ENCODE data around the gene COL7A1. TPM values are rescaled to one million over a fixed set of nuclear protein-coding genes. Genes with fewer than 3 reads are reported as not detected.
"Not testable (repeated sequence)": the region's sequence is repeated elsewhere in the genome, so short reads cannot be mapped to it uniquely, and the experiment has no call there.

COL7A1 gene
- total and polyA plus RNA-seq, 3 experiments from 2014 or later: 0.59 to 0.93 TPM; not detected in 1

- H3K9me3 ChIP-seq (ENCODE audit: low read length): no peaks in the 10 kb centered on the region
- CTCF ChIA-PET: no interaction called here
- H3K36me3 ChIP-seq (ENCODE audit: insufficient read depth, low read length): no peaks in the 10 kb centered on the region
- Mint-ChIP-seq H3K27ac (no peak overlapping the region), H3K36me3 (no peaks in the 10 kb centered on the region), H3K27me3 (peaks cover 0 to 4% of the 10 kb centered on the region in 2 donors), H3K4me3 (no peak overlapping the region), H3K9me3 (no peaks in the 10 kb centered on the region), H3K4me1 (peaks cover 0 to 3% (median 0%) of the 10 kb centered on the region in 3 donors)
- no peaks in the 10 kb centered on the region for H3K4me1 ChIP-seq (ENCODE audit: insufficient read depth, low read length)
- POLR2A ChIA-PET: no interaction called here
- no peak for DNase-seq
- H3K27ac ChIP-seq (ENCODE audit: low read depth, low read length): no peak overlapping the region
- H3K27me3 ChIP-seq (ENCODE audit: insufficient read depth, low read length, poor library complexity, severe bottlenecking): no peaks in the 10 kb centered on the region
- H3K4me3 ChIP-seq (ENCODE audit: low read length): no peak overlapping the region
These were observed 59.0 kb downstream of the COL7A1 start for GRCh38 chr3:48536116-48536515.

GRCh38 chr3:48535578-48535977 lies 59.6 kb downstream of the COL7A1 start:
- H3K4me1 ChIP-seq (ENCODE audit: insufficient read depth, low read length): no peaks in the 10 kb centered on the region
- no peak overlapping the region for H3K27ac ChIP-seq (ENCODE audit: low read depth, low read length)
- H3K27me3 ChIP-seq (ENCODE audit: insufficient read depth, low read length, poor library complexity, severe bottlenecking): no peaks in the 10 kb centered on the region
- H3K4me3 Mint-ChIP-seq: no peak overlapping the region
- H3K9me3 Mint-ChIP-seq: no peaks in the 10 kb centered on the region
- no peaks in the 10 kb centered on the region for H3K36me3 ChIP-seq (ENCODE audit: insufficient read depth, low read length)
- no peak overlapping the region for H3K4me3 ChIP-seq (ENCODE audit: low read length)
- H3K27ac Mint-ChIP-seq: no peak overlapping the region
- peaks cover 0 to 3% (median 0%) of the 10 kb centered on the region in 3 donors for H3K4me1 Mint-ChIP-seq
- no peaks in the 10 kb centered on the region for H3K36me3 Mint-ChIP-seq
- no peaks in the 10 kb centered on the region for H3K9me3 ChIP-seq (ENCODE audit: low read length)
- DNase-seq: no peak
- CTCF ChIA-PET: no interaction called here
- POLR2A ChIA-PET: no interaction called here
- H3K27me3 Mint-ChIP-seq: peaks cover 0 to 4% of the 10 kb centered on the region in 2 donors

GRCh38 chr3:48532977-48533337 lies 62.2 kb downstream of the COL7A1 start:
- Histone ChIP-seq H3K4me3 (ENCODE audit: low read length) (no peak overlapping the region), H3K4me1 (ENCODE audit: insufficient read depth, low read length) (no peaks in the 10 kb centered on the region), H3K27me3 (ENCODE audit: insufficient read depth, low read length, poor library complexity, severe bottlenecking) (no peaks in the 10 kb centered on the region), H3K36me3 (ENCODE audit: insufficient read depth, low read length) (no peaks in the 10 kb centered on the region), H3K27ac (ENCODE audit: low read depth, low read length) (no peak overlapping the region), H3K9me3 (ENCODE audit: low read length) (no peaks in the 10 kb centered on the region)
- Mint-ChIP-seq H3K36me3 (no peaks in the 10 kb centered on the region), H3K27me3 (peaks cover 0 to 4% of the 10 kb centered on the region in 2 donors), H3K4me3 (no peak overlapping the region), H3K4me1 (peaks cover 0 to 3% (median 0%) of the 10 kb centered on the region in 3 donors), H3K9me3 (no peaks in the 10 kb centered on the region), H3K27ac (peak overlapping the region in 1 of 8 donors; percentile 19)
- no peak for DNase-seq
- CTCF ChIA-PET: interaction anchor here (2.1 kb wide), 1 partner anchor 97 kb away, joined by 5 read pairs; no protein-coding TSS in a partner anchor
- POLR2A ChIA-PET: no interaction called here

- Histone ChIP-seq H3K4me3 (ENCODE audit: low read length) (no peak overlapping the region), H3K36me3 (ENCODE audit: insufficient read depth, low read length) (no peaks in the 10 kb centered on the region), H3K4me1 (ENCODE audit: insufficient read depth, low read length) (no peaks in the 10 kb centered on the region), H3K9me3 (ENCODE audit: low read length) (no peaks in the 10 kb centered on the region), H3K27ac (ENCODE audit: low read depth, low read length) (no peak overlapping the region), H3K27me3 (ENCODE audit: insufficient read depth, low read length, poor library complexity, severe bottlenecking) (no peaks in the 10 kb centered on the region)
- H3K4me3 Mint-ChIP-seq: no peak overlapping the region
- H3K27me3 Mint-ChIP-seq: peaks cover 0 to 4% of the 10 kb centered on the region in 2 donors
- H3K9me3 Mint-ChIP-seq: no peaks in the 10 kb centered on the region
- peak overlapping the region in 1 of 8 donors; percentile 32 for H3K27ac Mint-ChIP-seq
- peaks cover 0 to 3% (median 0%) of the 10 kb centered on the region in 3 donors for H3K4me1 Mint-ChIP-seq
- ChIA-PET POLR2A (no interaction called here), CTCF (interaction anchor here (1.1 to 2.1 kb wide), 2 partner anchors 10 to 97 kb away, joined by 4 to 5 read pairs; no protein-coding TSS in a partner anchor)
- no peak for DNase-seq
- no peaks in the 10 kb centered on the region for H3K36me3 Mint-ChIP-seq
These were observed 62.7 kb downstream of the COL7A1 start for GRCh38 chr3:48532271-48532976.

- H3K4me1 ChIP-seq (ENCODE audit: insufficient read depth, low read length); H3K27ac Mint-ChIP-seq; POLR2A ChIA-PET; H3K4me1 Mint-ChIP-seq; H3K4me3 ChIP-seq (ENCODE audit: low read length); H3K9me3 ChIP-seq (ENCODE audit: low read length); H3K36me3 ChIP-seq (ENCODE audit: insufficient read depth, low read length); H3K27me3 ChIP-seq (ENCODE audit: insufficient read depth, low read length, poor library complexity, severe bottlenecking); H3K36me3 Mint-ChIP-seq; H3K27me3 Mint-ChIP-seq; H3K4me3 Mint-ChIP-seq; H3K9me3 Mint-ChIP-seq; DNase-seq; H3K27ac ChIP-seq (ENCODE audit: low read depth, low read length): not testable (repeated sequence)
- CTCF ChIA-PET: interaction anchor here (0.9 to 1.3 kb wide), 3 partner anchors 15 to 23 kb away, joined by 3 to 4 read pairs (median 3); no protein-coding TSS in a partner anchor
These were observed 64.4 kb downstream of the COL7A1 start for GRCh38 chr3:48530701-48531100.

GRCh38 chr3:48528754-48529153 lies 66.4 kb downstream of the COL7A1 start:
- no peaks in the 10 kb centered on the region for H3K27me3 ChIP-seq (ENCODE audit: insufficient read depth, low read length, poor library complexity, severe bottlenecking)
- H3K36me3 ChIP-seq (ENCODE audit: insufficient read depth, low read length): no peaks in the 10 kb centered on the region
- peaks cover 0 to 3% (median 1%) of the 10 kb centered on the region in 3 donors for H3K4me1 Mint-ChIP-seq
- H3K27ac Mint-ChIP-seq: peak overlapping the region in 1 of 8 donors; percentile 58
- no peaks in the 10 kb centered on the region for H3K9me3 Mint-ChIP-seq
- H3K9me3 ChIP-seq (ENCODE audit: low read length): no peaks in the 10 kb centered on the region
- no peaks in the 10 kb centered on the region for H3K4me1 ChIP-seq (ENCODE audit: insufficient read depth, low read length)
- H3K36me3 Mint-ChIP-seq: no peaks in the 10 kb centered on the region
- CTCF ChIA-PET: interaction anchor here (1.4 to 1.9 kb wide), 3 partner anchors 20 to 92 kb away, joined by 3 to 5 read pairs (median 4); no protein-coding TSS in a partner anchor
- peaks cover 0 to 4% of the 10 kb centered on the region in 2 donors for H3K27me3 Mint-ChIP-seq
- DNase-seq: no peak
- POLR2A ChIA-PET: no interaction called here
- no peak overlapping the region for H3K4me3 ChIP-seq (ENCODE audit: low read length)
- H3K27ac ChIP-seq (ENCODE audit: low read depth, low read length): no peak overlapping the region
- H3K4me3 Mint-ChIP-seq: no peak overlapping the region

- H3K36me3 Mint-ChIP-seq: no peaks in the 10 kb centered on the region
These were observed 67.1 kb downstream of the COL7A1 start for GRCh38 chr3:48528048-48528447.

GRCh38 chr3:48524970-48525369 lies 70.2 kb downstream of the COL7A1 start:
- Mint-ChIP-seq H3K27me3 (no peaks in the 10 kb centered on the region), H3K27ac (no peak overlapping the region), H3K4me3 (no peak overlapping the region), H3K36me3 (no peaks in the 10 kb centered on the region), H3K4me1 (peaks cover under 1 to 3% (median 2%) of the 10 kb centered on the region in 3 donors), H3K9me3 (no peaks in the 10 kb centered on the region)
- H3K36me3 ChIP-seq (ENCODE audit: insufficient read depth, low read length): no peaks in the 10 kb centered on the region
- H3K4me1 ChIP-seq (ENCODE audit: insufficient read depth, low read length): peaks cover 3% of the 10 kb centered on the region
- no peak overlapping the region for H3K4me3 ChIP-seq (ENCODE audit: low read length)
- no peak for DNase-seq
- no peak overlapping the region for H3K27ac ChIP-seq (ENCODE audit: low read depth, low read length)
- H3K27me3 ChIP-seq (ENCODE audit: insufficient read depth, low read length, poor library complexity, severe bottlenecking): no peaks in the 10 kb centered on the region
- H3K9me3 ChIP-seq (ENCODE audit: low read length): no peaks in the 10 kb centered on the region
- CTCF ChIA-PET: interaction anchor here (1.0 kb wide), 1 partner anchor 24 kb away, joined by 3 read pairs; no protein-coding TSS in a partner anchor
- POLR2A ChIA-PET: no interaction called here

More at GRCh38 chr3:48528048-48528447, 67.1 kb downstream of the COL7A1 start:
- Mint-ChIP-seq H3K4me1 (peaks cover 0 to 3% (median 1%) of the 10 kb centered on the region in 3 donors), H3K27me3 (peaks cover 0 to 4% of the 10 kb centered on the region in 2 donors), H3K9me3 (no peaks in the 10 kb centered on the region), H3K4me3 (no peak overlapping the region), H3K27ac (no peak overlapping the region)
- Histone ChIP-seq H3K27me3 (ENCODE audit: insufficient read depth, low read length, poor library complexity, severe bottlenecking) (no peaks in the 10 kb centered on the region), H3K27ac (ENCODE audit: low read depth, low read length) (no peak overlapping the region), H3K4me1 (ENCODE audit: insufficient read depth, low read length) (no peaks in the 10 kb centered on the region), H3K9me3 (ENCODE audit: low read length) (no peaks in the 10 kb centered on the region), H3K4me3 (ENCODE audit: low read length) (no peak overlapping the region), H3K36me3 (ENCODE audit: insufficient read depth, low read length) (no peaks in the 10 kb centered on the region)
- ChIA-PET POLR2A (no interaction called here), CTCF (interaction anchor here (1.4 to 1.9 kb wide), 2 partner anchors 21 to 92 kb away, joined by 3 to 4 read pairs; no protein-coding TSS in a partner anchor)
- DNase-seq: no peak
